ENCODE measurements around the gene CHTOP. TPM values are rescaled to one million over a fixed set of nuclear protein-coding genes. Genes with fewer than 3 reads are reported as not detected.

CHTOP gene
- total and polyA plus RNA-seq, 2 of the 13 experiments (the other 11 are each of a cell fraction or from before 2014, with no cell fraction given): 38.0 to 51.9 TPM

- intact Hi-C loops (cut with micrococcal nuclease; ENCODE audit: unreplicated experiment) (no loop called here), in situ Hi-C loops (cut with HindIII; ENCODE audit: extremely low pct_ligation_motif_present, low pct_unique_long_range_greater_than_20kb) (no loop called here)
- 33% methylated on average over 5 of the region's 6 CpGs for WGBS (ENCODE audit: low lambda C conversion rate)
- no TSS peak for BruUV-seq (replicated peaks)
- FAIRE-seq (no peak), DNase-seq (ENCODE audit: low spot score) (peak; percentile 42), ATAC-seq (no peak)
- Histone ChIP-seq H3K4me3 (replicated peaks in 1 of 3; ENCODE audit: insufficient read depth in 1 of 3, low read depth in 2 of 3, low read length in 3 of 3) (no peak overlapping the region), H3K9ac (ENCODE audit: insufficient read depth, low read depth, low read length) (no peak overlapping the region), H3K9me3 (ENCODE audit: low read length) (no peaks in the 10 kb centered on the region), H2AFZ (ENCODE audit: low read length) (no peak overlapping the region), H3K79me2 (ENCODE audit: insufficient read depth, low read length) (no peaks in the 10 kb centered on the region), H3K4me2 (ENCODE audit: low read depth, low read length) (no peak overlapping the region), H3K27ac (ENCODE audit: extremely low read length, insufficient read depth, low read length) (no peak overlapping the region), H3K27me3 (ENCODE audit: control insufficient read depth in 1 of 2, insufficient read depth in 2 of 2, low read length in 2 of 2) (no peaks in the 10 kb centered on the region), H3K36me3 (replicated peaks in 1 of 2; ENCODE audit: control insufficient read depth in 1 of 2, insufficient read depth in 2 of 2, low read length in 2 of 2) (no peaks in the 10 kb centered on the region), H3K4me1 (ENCODE audit: insufficient read depth, low read length) (peaks cover 12% of the 10 kb centered on the region; the same call in 1 of the 2 replicates), H4K20me1 (ENCODE audit: insufficient read depth, low read length) (no peaks in the 10 kb centered on the region)
- ChIA-PET CTCF (ENCODE audit: low intra/inter-chr PET ratio, low total read pairs) (no interaction called here), POLR2A (no interaction called here)
- TF ChIP-seq SKIL (CRISPR knock-in tag; IDR thresholded peaks at IDR 0.05; ENCODE audit: borderline replicate concordance) (no peak), FOSL2 (CRISPR knock-in tag; IDR thresholded peaks at IDR 0.05) (peak; percentile 51; the same call in 1 of the 2 replicates)
Measured at GRCh38 chr1:153597206-153597605, 36.7 kb upstream of the CHTOP start.

- no peak overlapping the region for H2AFZ ChIP-seq (ENCODE audit: low read length)
- TF ChIP-seq ZNF709 (CRISPR knock-in tag; IDR thresholded peaks at IDR 0.05) (no peak), RFX3 (CRISPR knock-in tag; IDR thresholded peaks at IDR 0.05) (no peak), SNAPC4 (CRISPR knock-in tag; IDR thresholded peaks at IDR 0.05) (no peak), SOX5 (CRISPR knock-in tag; IDR thresholded peaks at IDR 0.05; ENCODE audit: borderline replicate concordance) (no peak), TAF15 (IDR thresholded peaks at IDR 0.05; ENCODE audit: low read depth, low read length, poor library complexity, severe bottlenecking) (no peak), HNRNPH1 (optimal IDR thresholded peaks at IDR 0.05; ENCODE audit: low read depth, low read length) (no peak), FOXC1 (CRISPR knock-in tag; IDR thresholded peaks at IDR 0.05; ENCODE audit: borderline replicate concordance) (no peak)
Measured at GRCh38 chr1:153598309-153599172, 35.3 kb upstream of the CHTOP start.

More at GRCh38 chr1:153598309-153599172, 35.3 kb upstream of the CHTOP start:
- Histone ChIP-seq H3K4me3 (replicated peaks in 1 of 3; ENCODE audit: insufficient read depth in 1 of 3, low read depth in 2 of 3, low read length in 3 of 3) (no peak overlapping the region), H3K4me2 (ENCODE audit: low read depth, low read length) (no peak overlapping the region), H3K36me3 (replicated peaks in 1 of 2; ENCODE audit: control insufficient read depth in 1 of 2, insufficient read depth in 2 of 2, low read length in 2 of 2) (no peaks in the 10 kb centered on the region), H3K27me3 (ENCODE audit: control insufficient read depth in 1 of 2, insufficient read depth in 2 of 2, low read length in 2 of 2) (no peaks in the 10 kb centered on the region), H3K4me1 (ENCODE audit: insufficient read depth, low read length) (peaks cover 12% of the 10 kb centered on the region; the same call in 1 of the 2 replicates), H3K9ac (ENCODE audit: insufficient read depth, low read depth, low read length) (no peak overlapping the region), H3K79me2 (ENCODE audit: insufficient read depth, low read length) (no peaks in the 10 kb centered on the region), H4K20me1 (ENCODE audit: insufficient read depth, low read length) (no peaks in the 10 kb centered on the region), H3K9me3 (ENCODE audit: low read length) (no peaks in the 10 kb centered on the region), H3K27ac (ENCODE audit: extremely low read length, insufficient read depth, low read length) (no peak overlapping the region)
- 84% methylated on average over 7 of the region's 7 CpGs for WGBS (ENCODE audit: low lambda C conversion rate)
- ATAC-seq: no peak; the same call in 1 of the 3 replicates
- no TSS peak for BruUV-seq (replicated peaks)
- in situ Hi-C loops (cut with HindIII; ENCODE audit: extremely low pct_ligation_motif_present, low pct_unique_long_range_greater_than_20kb) (no loop called here), intact Hi-C loops (cut with micrococcal nuclease; ENCODE audit: unreplicated experiment) (no loop called here)
- no peak for DNase-seq (ENCODE audit: low spot score)
- FAIRE-seq: no peak
- ChIA-PET POLR2A (no interaction called here), CTCF (ENCODE audit: low intra/inter-chr PET ratio, low total read pairs) (no interaction called here)

Measured in HepG2 (cell line).